DND-41 (cell line): Measurements from ENCODE around the gene TMEM243.

Experiments used
- CTCF ChIP-seq: IDR thresholded peaks from 2 replicates; pipeline ENCODE4 v1.5.1; 2012; ENCODE audit warnings: borderline replicate concordance, low read length, moderate library complexity, mild to moderate bottlenecking; ENCODE audit not compliant: poor library complexity, severe bottlenecking; ENCODE audit errors: extremely low read depth
- EZH2 ChIP-seq: IDR thresholded peaks from 3 replicates; pipeline ENCODE4 v1.6.1; 2012; ENCODE audit warnings: borderline replicate concordance, low read depth, mild to moderate bottlenecking, moderate library complexity, low read length, inconsistent platforms; ENCODE audit not compliant: severe bottlenecking

DNA sequence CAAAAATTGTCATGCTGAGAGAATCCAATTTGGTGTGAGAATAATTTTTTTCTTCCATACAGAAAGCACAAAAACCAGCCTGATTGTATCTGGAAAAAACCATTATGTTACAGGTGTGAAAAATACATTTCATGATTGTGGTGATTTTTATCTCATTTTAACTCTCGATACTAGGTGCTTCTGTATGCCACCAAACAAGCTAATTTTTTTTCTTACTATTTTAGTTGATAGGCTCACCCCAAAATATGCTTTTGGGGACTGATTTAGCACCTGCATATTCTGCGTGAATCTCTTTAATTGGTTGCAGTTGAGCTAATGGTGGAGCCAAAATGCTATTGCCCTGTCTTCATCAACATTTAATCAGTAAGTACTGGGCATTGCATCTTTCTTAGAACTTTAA is 65.4 kb downstream of the TMEM243 start:
- TF ChIP-seq CTCF (no peak), EZH2 (no peak)
